CD8-positive, alpha-beta memory T cell (primary cell): Measurements from ENCODE around the gene ABCC11. TPM values are rescaled to one million over a fixed set of nuclear protein-coding genes. Genes with fewer than 3 reads are reported as not detected.

Source experiments
- CTCF ChIA-PET: fragments of 350-600 bp; sonication (Branson Sonifier 250); formaldehyde crosslinking; loops from one replicate; lab custom pipeline; 2021; ENCODE audit warnings: antibody characterized with exemption; lab: Charles Lee
- POLR2A ChIA-PET: fragments of 350-600 bp; sonication (Branson Sonifier 250); formaldehyde crosslinking; loops from one replicate; lab custom pipeline; 2021; ENCODE audit warnings: antibody characterized with exemption; lab: Charles Lee
- DNase-seq, 5 donors: peaks; one replicate each; pipeline versions ENCODE4 v3.0.0 to v3.0.0-alpha.2; 2020 to 2022; ENCODE audit warnings: mixed read lengths in 1 of 5
- H3K27ac ChIP-seq: one replicate; pipeline ENCODE4 v1.7.0; 2013; ENCODE audit warnings: low read depth, mild to moderate bottlenecking, low read length, moderate library complexity
- H3K27me3 ChIP-seq: 2 replicates; pipeline ENCODE4 v1.7.0; 2013; ENCODE audit warnings: low read length, mild to moderate bottlenecking; ENCODE audit not compliant: insufficient read depth, poor library complexity, severe bottlenecking
- H3K36me3 ChIP-seq: 2 replicates; pipeline ENCODE4 v1.7.0; 2013; ENCODE audit warnings: mild to moderate bottlenecking, low read length, moderate library complexity; ENCODE audit not compliant: insufficient read depth
- H3K4me1 ChIP-seq: 2 replicates; pipeline ENCODE4 v1.7.0; 2013; ENCODE audit warnings: mild to moderate bottlenecking, low read length, moderate library complexity; ENCODE audit not compliant: insufficient read depth
- H3K4me3 ChIP-seq: 2 replicates; pipeline ENCODE4 v1.7.0; 2013; ENCODE audit warnings: mild to moderate bottlenecking, low read length
- H3K9me3 ChIP-seq: 2 replicates; pipeline ENCODE4 v1.7.0; 2013; ENCODE audit warnings: mild to moderate bottlenecking, low read length
- H3K27ac Mint-ChIP-seq, 8 donors: one replicate each; pipeline ENCODE4 v1.8.0; 2020 to 2021; ENCODE audit warnings: mixed read lengths in 8 of 8, mild to moderate bottlenecking in 6 of 8, inconsistent platforms in 3 of 8, moderate library complexity in 3 of 8
- H3K27me3 Mint-ChIP-seq, 2 donors: one replicate each; pipeline ENCODE4 v1.8.0; 2020 to 2021; ENCODE audit warnings: mixed read lengths in 2 of 2, mild to moderate bottlenecking in 1 of 2, moderate library complexity in 1 of 2
- H3K36me3 Mint-ChIP-seq, 3 donors: one replicate each; pipeline ENCODE4 v1.8.0; 2020 to 2021; ENCODE audit warnings: mixed read lengths in 3 of 3, inconsistent platforms in 1 of 3, mild to moderate bottlenecking in 1 of 3
- H3K4me1 Mint-ChIP-seq, 3 donors: one replicate each; pipeline ENCODE4 v1.8.0; 2020 to 2021; ENCODE audit warnings: mixed read lengths in 3 of 3, inconsistent platforms in 1 of 3, mild to moderate bottlenecking in 1 of 3
- H3K4me3 Mint-ChIP-seq, 7 donors: one replicate each; pipeline ENCODE4 v1.8.0; 2020 to 2021; ENCODE audit warnings: mixed read lengths in 7 of 7, mild to moderate bottlenecking in 6 of 7, moderate library complexity in 4 of 7, inconsistent platforms in 2 of 7
- H3K9me3 Mint-ChIP-seq, 5 donors: one replicate each; pipeline ENCODE4 v1.8.0; 2020 to 2022; ENCODE audit warnings: mixed read lengths in 5 of 5, mild to moderate bottlenecking in 3 of 5, moderate library complexity in 2 of 5, inconsistent platforms in 1 of 5
- polyA plus RNA-seq: library from polyadenylated mRNA; unstranded; fragments of 300-500 nt; fragmentation: Illumina TruSeq; gene quantifications from one replicate; pipeline ENCODE4 v1.2.3, GENCODE V29; 2021
- total RNA-seq, 2 experiments: library from RNA; stranded (reverse); gene quantifications; one replicate each; pipeline ENCODE4 v1.2.3, GENCODE V29; 2021

The ABCC11 gene
- total and polyA plus RNA-seq, 3 experiments from 2014 or later, result 0.22 TPM; not detected in 1

DNA sequence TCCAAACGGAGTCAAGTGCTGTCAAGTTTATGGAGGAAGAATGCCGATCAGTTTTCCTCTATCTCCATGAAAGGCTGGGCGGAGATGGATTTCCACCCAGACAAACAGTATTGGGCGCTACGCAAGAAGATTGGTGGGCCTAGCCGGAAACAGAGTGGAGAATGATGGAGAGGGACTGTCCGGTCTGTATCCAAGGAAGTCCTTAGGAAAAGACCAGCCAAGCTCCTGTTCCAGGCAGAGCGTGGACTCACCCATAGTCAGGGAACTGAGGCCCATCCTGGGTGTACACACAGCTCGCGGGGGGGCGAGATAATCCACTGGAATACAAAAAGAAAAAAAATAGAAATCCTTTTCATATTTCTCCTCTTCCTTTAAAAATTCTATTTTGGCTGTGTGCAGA is 90.0 kb downstream of the ABCC11 start:
- Mint-ChIP-seq H3K4me1 (peaks cover 0 to 6% (median 2%) of the 10 kb centered on the region in 3 donors), H3K4me3 (no peak overlapping the region), H3K9me3 (no peaks in the 10 kb centered on the region), H3K27ac (no peak overlapping the region), H3K36me3 (no peaks in the 10 kb centered on the region), H3K27me3 (peaks cover 10 to 29% of the 10 kb centered on the region in 2 donors)
- no peaks in the 10 kb centered on the region for H3K4me1 ChIP-seq
- H3K36me3 ChIP-seq, result no peaks in the 10 kb centered on the region
- ChIA-PET CTCF (interaction anchor here (0.7 to 4.0 kb wide), 8 partner anchors 7 to 1120 kb away, joined by 3 to 23 read pairs (median 4); partner anchors contain the start of gene NETO2), POLR2A (no interaction called here)
- no peak overlapping the region for H3K4me3 ChIP-seq
- H3K27me3 ChIP-seq, result no peaks in the 10 kb centered on the region
- no peak for DNase-seq
- no peaks in the 10 kb centered on the region for H3K9me3 ChIP-seq
- no peak overlapping the region for H3K27ac ChIP-seq

DNA sequence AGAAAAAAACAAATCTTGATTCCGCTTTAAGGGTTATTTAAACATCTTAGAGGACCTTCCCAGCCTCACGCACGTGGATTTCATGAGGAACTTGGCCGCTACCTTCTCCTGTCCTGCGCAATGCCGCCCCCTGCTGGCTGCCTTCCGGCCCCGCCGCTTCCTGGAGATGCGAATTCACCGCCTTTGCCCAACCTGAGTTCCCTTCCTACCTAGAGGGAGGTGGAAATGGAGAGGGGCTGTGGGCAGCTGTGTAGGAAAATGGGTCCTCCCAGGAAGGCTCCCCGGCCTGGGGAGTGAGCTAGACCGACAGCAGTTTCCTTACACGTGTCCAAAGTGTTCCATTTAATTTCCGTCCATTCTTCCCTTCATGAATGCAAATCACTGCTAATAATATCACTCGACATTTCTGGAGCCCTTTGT is 90.5 kb downstream of the ABCC11 start:
- ChIA-PET POLR2A (no interaction called here), CTCF (interaction anchor here (0.7 to 4.0 kb wide), 6 partner anchors 8 to 1035 kb away, joined by 3 to 23 read pairs (median 4); partner anchors contain the start of gene NETO2)
- peaks cover 11 to 29% of the 10 kb centered on the region in 2 donors for H3K27me3 Mint-ChIP-seq

DNA sequence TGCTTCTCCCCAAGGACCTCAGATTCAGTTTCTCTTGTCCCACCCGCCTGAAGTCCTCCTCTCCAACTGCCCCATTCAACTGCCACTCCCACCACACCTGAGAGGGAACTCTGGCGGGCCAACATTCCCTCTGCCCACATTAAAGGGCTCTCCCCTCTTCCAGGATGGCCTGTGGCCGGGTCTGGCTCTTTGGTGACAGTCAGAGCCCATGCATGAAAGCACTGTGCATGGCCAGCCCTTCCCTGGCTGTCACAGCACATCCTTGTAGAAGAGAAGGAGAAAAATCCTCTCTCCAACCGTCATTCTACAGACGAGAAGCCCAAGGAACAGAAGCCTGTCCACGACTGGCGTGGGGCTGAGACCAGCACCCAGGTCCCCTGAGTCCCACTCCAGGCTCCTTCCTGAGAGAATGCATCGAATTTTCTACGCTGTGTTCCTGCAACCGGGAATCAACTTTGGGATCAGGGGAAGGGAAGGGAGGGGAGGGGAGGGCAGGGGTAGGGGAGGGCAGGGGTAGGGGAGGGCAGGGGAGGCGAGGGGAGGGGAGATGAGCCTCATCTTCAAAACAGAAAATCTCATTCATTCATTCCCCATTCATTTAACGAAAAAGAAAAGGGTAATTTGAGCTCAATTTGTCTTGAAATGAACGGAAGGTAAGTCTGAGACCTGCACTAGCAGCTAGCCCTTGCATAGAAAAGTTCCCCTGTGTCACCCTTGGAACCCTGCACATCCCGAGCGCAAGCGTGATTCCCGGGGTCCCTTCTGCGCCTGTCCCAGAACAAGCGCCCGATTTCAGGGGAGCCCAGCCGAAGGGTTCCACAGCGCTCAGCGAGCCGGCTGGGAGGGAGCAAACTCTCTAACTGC is 91.2 kb downstream of the ABCC11 start, which contains the start of gene ABCC12:
ABCC12 (minus strand) TSS at position 68 of the 864 bp plus-strand sequence. CDS start 9,569 bp downstream, outside the sequence.
- Mint-ChIP-seq H3K36me3 (no peaks in the 10 kb centered on the region), H3K9me3 (no peaks in the 10 kb centered on the region), H3K4me1 (peaks cover 0 to 6% (median 2%) of the 10 kb centered on the region in 3 donors), H3K27ac (peak within 1 kb of the TSS in 1 of 8 donors; percentile 39), H3K4me3 (no peak within 1 kb of the TSS), H3K27me3 (peaks cover 13 to 34% of the 10 kb centered on the region in 2 donors)
- H3K9me3 ChIP-seq, result no peaks in the 10 kb centered on the region
- H3K36me3 ChIP-seq, result no peaks in the 10 kb centered on the region
- no peaks in the 10 kb centered on the region for H3K27me3 ChIP-seq
- no peak for DNase-seq
- POLR2A ChIA-PET, result no interaction called here
- H3K4me3 ChIP-seq, result no peak within 1 kb of the TSS
- H3K4me1 ChIP-seq, result no peaks in the 10 kb centered on the region
- H3K27ac ChIP-seq, result no peak within 1 kb of the TSS
- CTCF ChIA-PET, result interaction anchor here (1.4 to 4.0 kb wide), 5 partner anchors 8 to 1015 kb away, joined by 3 to 23 read pairs (median 4); partner anchors contain the start of gene NETO2

More for the DNA sequence above, 90.5 kb downstream of the ABCC11 start:
- no peaks in the 10 kb centered on the region for H3K9me3 ChIP-seq
- no peak overlapping the region for H3K4me3 ChIP-seq
- DNase-seq, result peak; percentile 57 to 78 (median 70)
- Mint-ChIP-seq H3K36me3 (no peaks in the 10 kb centered on the region), H3K27ac (no peak overlapping the region), H3K4me1 (peaks cover 0 to 6% (median 2%) of the 10 kb centered on the region in 3 donors), H3K9me3 (no peaks in the 10 kb centered on the region), H3K4me3 (no peak overlapping the region)
- no peaks in the 10 kb centered on the region for H3K27me3 ChIP-seq
- H3K36me3 ChIP-seq, result no peaks in the 10 kb centered on the region
- no peak overlapping the region for H3K27ac ChIP-seq
- no peaks in the 10 kb centered on the region for H3K4me1 ChIP-seq

DNA sequence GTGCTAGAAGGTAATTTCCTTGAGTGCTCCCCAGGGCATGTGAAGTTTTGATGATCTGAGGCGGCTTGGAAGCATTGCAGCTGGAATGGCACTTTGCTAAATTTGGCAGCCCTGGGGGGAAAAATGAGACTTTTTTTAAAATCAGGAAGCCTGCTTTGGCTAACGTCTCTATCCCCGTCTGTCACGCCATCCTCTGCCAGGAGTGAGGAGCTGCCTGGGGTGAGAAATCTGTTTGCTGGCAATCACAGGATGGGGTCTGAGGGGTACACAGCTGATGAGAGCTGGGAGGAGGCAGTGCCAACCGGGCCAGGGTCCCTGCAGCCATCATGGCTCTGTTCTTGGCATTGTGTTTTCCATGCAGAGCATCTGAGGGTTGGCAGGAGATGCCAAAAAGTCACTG is 93.6 kb downstream of the ABCC11 start:
- H3K36me3 Mint-ChIP-seq, result no peaks in the 10 kb centered on the region
- Histone ChIP-seq H3K27ac (no peak overlapping the region), H3K4me1 (no peaks in the 10 kb centered on the region), H3K27me3 (no peaks in the 10 kb centered on the region), H3K9me3 (no peaks in the 10 kb centered on the region), H3K4me3 (no peak overlapping the region), H3K36me3 (no peaks in the 10 kb centered on the region)
- H3K27ac Mint-ChIP-seq, result no peak overlapping the region
- peaks cover 2 to 8% (median 3%) of the 10 kb centered on the region in 5 donors for H3K9me3 Mint-ChIP-seq
- ChIA-PET POLR2A (no interaction called here), CTCF (interaction anchor here (0.8 to 1.7 kb wide), 3 partner anchors 11 to 1116 kb away, joined by 3 to 7 read pairs (median 4); no protein-coding TSS in a partner anchor)
- DNase-seq, result no peak
- H3K27me3 Mint-ChIP-seq, result peaks cover 19 to 50% of the 10 kb centered on the region in 2 donors
- no peak overlapping the region for H3K4me3 Mint-ChIP-seq
- H3K4me1 Mint-ChIP-seq, result peaks cover 0 to 6% (median 2%) of the 10 kb centered on the region in 3 donors

- H3K4me3 ChIP-seq, result no peak overlapping the region
- no peaks in the 10 kb centered on the region for H3K9me3 ChIP-seq
- no peak overlapping the region for H3K4me3 Mint-ChIP-seq
- H3K4me1 ChIP-seq, result no peaks in the 10 kb centered on the region
- no peak overlapping the region for H3K27ac Mint-ChIP-seq
- peaks cover 3 to 12% (median 8%) of the 10 kb centered on the region in 5 donors for H3K9me3 Mint-ChIP-seq
- H3K27me3 Mint-ChIP-seq, result peaks cover 17 to 50% of the 10 kb centered on the region in 2 donors
- no peaks in the 10 kb centered on the region for H3K36me3 ChIP-seq
- H3K36me3 Mint-ChIP-seq, result no peaks in the 10 kb centered on the region
- H3K27ac ChIP-seq, result no peak overlapping the region
- ChIA-PET CTCF (interaction anchor here (0.7 to 1.2 kb wide), 2 partner anchors 12 to 1115 kb away, joined by 3 read pairs; no protein-coding TSS in a partner anchor), POLR2A (no interaction called here)
- no peaks in the 10 kb centered on the region for H3K27me3 ChIP-seq
- DNase-seq, result no peak
- H3K4me1 Mint-ChIP-seq, result peaks cover 0 to 6% (median 2%) of the 10 kb centered on the region in 3 donors
Measured at GRCh38 chr16:48152226-48152625, 95.1 kb downstream of the ABCC11 start.

DNA sequence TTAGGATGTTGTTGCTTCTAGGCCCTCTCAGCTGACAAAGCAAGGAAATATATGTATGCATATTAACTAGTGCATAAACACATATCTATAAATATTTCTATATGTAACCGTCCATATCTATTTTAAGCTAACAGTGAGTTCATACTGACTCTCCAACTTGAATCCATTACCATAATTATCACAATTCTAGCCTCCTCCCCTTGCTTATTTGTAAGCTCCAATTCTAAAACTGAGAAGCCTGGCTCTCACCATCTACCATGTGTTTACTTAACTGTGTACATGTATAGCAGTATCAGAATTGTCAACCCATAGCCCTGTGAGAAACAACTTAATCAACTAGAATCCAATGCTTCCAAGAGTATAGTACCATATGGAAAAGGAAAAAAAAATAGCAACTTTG is 96.6 kb downstream of the ABCC11 start:
- CTCF ChIA-PET, result interaction anchor here (0.5 to 1.7 kb wide), 3 partner anchors 259 to 1009 kb away, joined by 3 to 4 read pairs (median 3); no protein-coding TSS in a partner anchor
- H3K4me3 Mint-ChIP-seq, result no peak overlapping the region
- POLR2A ChIA-PET, result no interaction called here

DNA sequence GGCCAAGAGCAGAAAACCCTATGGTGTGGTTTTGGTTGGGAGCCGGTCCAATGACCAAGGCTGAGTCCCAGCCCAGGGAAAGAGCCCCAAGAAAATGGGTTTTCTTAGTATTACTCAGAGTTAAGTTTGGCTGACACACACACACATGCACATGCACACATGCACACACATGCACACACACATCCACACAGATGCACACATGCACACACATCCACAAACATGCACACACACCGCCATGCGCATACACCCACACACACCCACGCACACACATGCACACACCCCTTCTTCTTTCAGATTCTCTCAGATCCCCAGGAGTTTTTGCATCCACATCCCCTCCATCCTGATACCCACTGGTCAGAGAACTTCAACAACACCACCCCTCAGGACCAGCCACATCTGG is 100.6 kb downstream of the ABCC11 start:
- Mint-ChIP-seq H3K36me3 (no peaks in the 10 kb centered on the region), H3K4me1 (no peaks in the 10 kb centered on the region), H3K27me3 (peaks cover 13 to 44% of the 10 kb centered on the region in 2 donors), H3K4me3 (no peak overlapping the region), H3K27ac (no peak overlapping the region), H3K9me3 (peaks cover 3 to 18% (median 9%) of the 10 kb centered on the region in 5 donors)
- no peak for DNase-seq
- Histone ChIP-seq H3K36me3 (no peaks in the 10 kb centered on the region), H3K4me1 (no peaks in the 10 kb centered on the region), H3K4me3 (no peak overlapping the region), H3K27me3 (peaks cover 3% of the 10 kb centered on the region), H3K9me3 (no peaks in the 10 kb centered on the region), H3K27ac (no peak overlapping the region)
- ChIA-PET CTCF (interaction anchor here (1.8 kb wide), 1 partner anchor 1005 kb away, joined by 4 read pairs; no protein-coding TSS in a partner anchor), POLR2A (no interaction called here)

More for the DNA sequence above, 96.6 kb downstream of the ABCC11 start:
- DNase-seq, result no peak
- Mint-ChIP-seq H3K27me3 (peaks cover 17 to 49% of the 10 kb centered on the region in 2 donors), H3K36me3 (no peaks in the 10 kb centered on the region), H3K9me3 (peaks cover 3 to 12% (median 8%) of the 10 kb centered on the region in 5 donors), H3K27ac (no peak overlapping the region), H3K4me1 (no peaks in the 10 kb centered on the region)
- Histone ChIP-seq H3K27me3 (no peaks in the 10 kb centered on the region), H3K36me3 (no peaks in the 10 kb centered on the region), H3K4me3 (no peak overlapping the region), H3K27ac (no peak overlapping the region), H3K9me3 (no peaks in the 10 kb centered on the region), H3K4me1 (no peaks in the 10 kb centered on the region)
